HG02588 (cell line): ENCODE data around the gene NSUN6.
A peak's percentile ranks its signal among the peaks of the same experiment; 100 is the strongest.

ENCODE experiments used
- ATAC-seq: cut with Tn5 transposase; IDR thresholded peaks from one replicate; pipeline ENCODE4 v1.9.1; 2021; ENCODE audit warnings: mild to moderate bottlenecking, moderate library complexity; ENCODE audit not compliant: unreplicated experiment

Gene NSUN6

GRCh38 chr10:18651324-18652007, at the start of gene NSUN6:
Gene NSUN6 (minus strand): TSS chr10:18651587. CDS start chr10:18651203, 384 bp downstream.
- peak; percentile 98 for ATAC-seq

GRCh38 chr10:18699849-18700840, 48.8 kb upstream of the NSUN6 start:
- ATAC-seq: no peak

GRCh38 chr10:18690541-18690940, 39.2 kb upstream of the NSUN6 start:
- no peak for ATAC-seq

GRCh38 chr10:18689498-18689897, 38.1 kb upstream of the NSUN6 start:
- ATAC-seq: no peak

- no peak for ATAC-seq
Measured at GRCh38 chr10:18687706-18688105, 36.3 kb upstream of the NSUN6 start.

- ATAC-seq: no peak
Measured at GRCh38 chr10:18687195-18687594, 35.8 kb upstream of the NSUN6 start.

- ATAC-seq: no peak
Measured at GRCh38 chr10:18685555-18685954, 34.2 kb upstream of the NSUN6 start.

- no peak for ATAC-seq
Measured at GRCh38 chr10:18684953-18685352, 33.6 kb upstream of the NSUN6 start.

GRCh38 chr10:18684416-18684815, 33.0 kb upstream of the NSUN6 start:
- no peak for ATAC-seq

- no peak for ATAC-seq
Measured at GRCh38 chr10:18683427-18683826, 32.0 kb upstream of the NSUN6 start.

GRCh38 chr10:18681971-18682411, 30.6 kb upstream of the NSUN6 start:
- ATAC-seq: no peak

- ATAC-seq: no peak
Measured at GRCh38 chr10:18681366-18681765, 30.0 kb upstream of the NSUN6 start.

GRCh38 chr10:18680754-18681153, 29.4 kb upstream of the NSUN6 start:
- no peak for ATAC-seq

- no peak for ATAC-seq
Measured at GRCh38 chr10:18675086-18675801, 23.9 kb upstream of the NSUN6 start.

- ATAC-seq: no peak
Measured at GRCh38 chr10:18668026-18668425, 16.6 kb upstream of the NSUN6 start.

GRCh38 chr10:18666810-18667209, 15.4 kb upstream of the NSUN6 start:
- ATAC-seq: no peak

GRCh38 chr10:18665815-18666558, 14.6 kb upstream of the NSUN6 start:
- ATAC-seq: no peak

- no peak for ATAC-seq
Measured at GRCh38 chr10:18664841-18665478, 13.6 kb upstream of the NSUN6 start.

- no peak for ATAC-seq
Measured at GRCh38 chr10:18660816-18661431, 9.5 kb upstream of the NSUN6 start.
